A549 (cell line): ENCODE data around the gene PTGES2.

Source experiments
- CHD2 ChIP-seq: fragments of 150-350 bp; IDR thresholded peaks from 2 replicates; pipeline ENCODE4 v1.6.1; 2014; ENCODE audit warnings: low read length; ENCODE audit not compliant: partially characterized antibody
- CHD4 ChIP-seq: fragments of 200-600 bp; sonication (generic); IDR thresholded peaks from 2 replicates; pipeline ENCODE4 v1.6.1; 2016; ENCODE audit warnings: antibody characterized with exemption, mild to moderate bottlenecking, borderline replicate concordance
- FOXS1 ChIP-seq: fragments of 250-450 bp; sonication (Bioruptor Pico); IDR thresholded peaks from 2 replicates; pipeline ENCODE4 v1.5.0; 2020; ENCODE audit warnings: mild to moderate bottlenecking, moderate library complexity
- POLR2AphosphoS2 ChIP-seq: conservative IDR thresholded peaks from 2 replicates; pipeline ENCODE4 v1.6.1; 2012; ENCODE audit warnings: low read length, improper control_type of control experiment, inconsistent platforms
- RAD21 ChIP-seq, 2 experiments: fragments of >200 bp in 1 of 2; sonication (Bioruptor Twin) in 1 of 2; formaldehyde crosslinking in 1 of 2; IDR thresholded peaks in 1 of 2; conservative IDR thresholded peaks in 1 of 2; 2 replicates in 1 of 2; 3 replicates in 1 of 2; pipeline ENCODE4 v1.6.1; 2012 to 2018; ENCODE audit warnings: inconsistent platforms in 1 of 2
- SMC3 ChIP-seq: fragments of >200 bp; sonication (Bioruptor Twin); formaldehyde crosslinking; IDR thresholded peaks from 3 replicates; pipeline ENCODE4 v1.6.1; 2018; ENCODE audit warnings: inconsistent platforms
- TF ChIP-seq, protein P1 (sequence below): fragments of >200 bp; sonication (Bioruptor Twin); formaldehyde crosslinking; IDR thresholded peaks from 3 replicates; pipeline ENCODE4 v1.5.1; 2016
- TF ChIP-seq, protein P2 (sequence below): IDR thresholded peaks from 2 replicates; pipeline ENCODE4 v1.6.1; 2012; ENCODE audit warnings: low read depth, borderline replicate concordance
- TF ChIP-seq, protein P3 (sequence below): IDR thresholded peaks from 2 replicates; pipeline ENCODE4 v1.6.1; 2012

DNA sequence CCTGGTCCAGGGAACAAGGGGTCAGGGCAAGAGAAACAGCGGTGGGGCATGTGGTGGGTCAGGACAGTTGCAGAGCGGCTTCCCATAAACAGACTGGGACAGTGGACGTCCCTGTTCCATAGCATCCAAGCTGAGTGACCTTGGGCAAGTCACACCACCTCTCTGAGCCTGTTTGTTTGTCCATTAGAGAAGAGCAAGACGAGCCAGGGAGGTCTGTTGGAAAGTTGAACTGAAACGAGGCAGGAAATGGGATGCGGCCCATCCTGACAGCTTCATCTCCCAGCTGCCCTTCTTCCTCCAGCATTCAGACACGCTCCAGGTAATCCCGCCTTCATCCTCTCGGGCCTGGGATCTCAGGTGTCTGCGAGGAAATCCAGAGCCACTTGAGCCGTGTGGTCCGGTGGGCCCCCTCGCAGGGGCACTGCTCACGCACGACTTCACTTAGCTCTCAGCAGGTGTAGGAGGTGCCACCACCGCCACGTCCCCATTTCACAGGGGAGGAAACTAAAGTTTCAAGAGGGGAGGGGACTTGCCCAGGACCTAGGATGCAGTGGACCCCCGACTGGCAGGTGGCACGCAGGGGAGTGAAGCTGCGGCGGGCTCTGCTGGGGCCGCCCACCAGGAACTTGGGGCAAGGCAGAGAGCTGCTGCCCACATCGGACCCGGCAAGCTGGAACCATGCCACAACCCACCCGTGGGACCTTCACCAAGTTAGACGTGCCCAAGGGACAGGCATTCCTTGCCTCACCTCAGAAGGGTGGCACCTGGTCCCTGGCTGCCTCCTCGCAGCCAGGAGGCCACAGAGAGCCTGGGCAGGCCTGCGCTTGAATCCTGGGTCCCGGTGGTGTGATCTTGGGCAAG is 13.0 kb downstream of the PTGES2 start:
- TF ChIP-seq, protein P1, sequence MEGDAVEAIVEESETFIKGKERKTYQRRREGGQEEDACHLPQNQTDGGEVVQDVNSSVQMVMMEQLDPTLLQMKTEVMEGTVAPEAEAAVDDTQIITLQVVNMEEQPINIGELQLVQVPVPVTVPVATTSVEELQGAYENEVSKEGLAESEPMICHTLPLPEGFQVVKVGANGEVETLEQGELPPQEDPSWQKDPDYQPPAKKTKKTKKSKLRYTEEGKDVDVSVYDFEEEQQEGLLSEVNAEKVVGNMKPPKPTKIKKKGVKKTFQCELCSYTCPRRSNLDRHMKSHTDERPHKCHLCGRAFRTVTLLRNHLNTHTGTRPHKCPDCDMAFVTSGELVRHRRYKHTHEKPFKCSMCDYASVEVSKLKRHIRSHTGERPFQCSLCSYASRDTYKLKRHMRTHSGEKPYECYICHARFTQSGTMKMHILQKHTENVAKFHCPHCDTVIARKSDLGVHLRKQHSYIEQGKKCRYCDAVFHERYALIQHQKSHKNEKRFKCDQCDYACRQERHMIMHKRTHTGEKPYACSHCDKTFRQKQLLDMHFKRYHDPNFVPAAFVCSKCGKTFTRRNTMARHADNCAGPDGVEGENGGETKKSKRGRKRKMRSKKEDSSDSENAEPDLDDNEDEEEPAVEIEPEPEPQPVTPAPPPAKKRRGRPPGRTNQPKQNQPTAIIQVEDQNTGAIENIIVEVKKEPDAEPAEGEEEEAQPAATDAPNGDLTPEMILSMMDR, result no peak
- TF ChIP-seq SMC3 (no peak), FOXS1 (no peak), RAD21 (conservative IDR thresholded peaks at IDR 0.05 in 1 of 2, IDR thresholded peaks at IDR 0.05 in 1 of 2) (no peak), POLR2AphosphoS2 (no peak), CHD2 (no peak), CHD4 (no peak)
- TF ChIP-seq, protein P2, sequence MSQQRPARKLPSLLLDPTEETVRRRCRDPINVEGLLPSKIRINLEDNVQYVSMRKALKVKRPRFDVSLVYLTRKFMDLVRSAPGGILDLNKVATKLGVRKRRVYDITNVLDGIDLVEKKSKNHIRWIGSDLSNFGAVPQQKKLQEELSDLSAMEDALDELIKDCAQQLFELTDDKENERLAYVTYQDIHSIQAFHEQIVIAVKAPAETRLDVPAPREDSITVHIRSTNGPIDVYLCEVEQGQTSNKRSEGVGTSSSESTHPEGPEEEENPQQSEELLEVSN, result no peak
- TF ChIP-seq, protein P3, sequence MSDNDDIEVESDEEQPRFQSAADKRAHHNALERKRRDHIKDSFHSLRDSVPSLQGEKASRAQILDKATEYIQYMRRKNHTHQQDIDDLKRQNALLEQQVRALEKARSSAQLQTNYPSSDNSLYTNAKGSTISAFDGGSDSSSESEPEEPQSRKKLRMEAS, result no peak
